ENCODE measurements around the gene ARID1B. TPM values are rescaled to one million over a fixed set of nuclear protein-coding genes. Genes with fewer than 3 reads are reported as not detected.

ARID1B gene
- total and polyA plus RNA-seq, 12 donors: 13.3 to 85.6 (median 50.9) TPM

GRCh38 chr6:157171801-157172200 is 394.6 kb downstream of the ARID1B start:
- H3K4me1 ChIP-seq (replicated peaks in 1 of 2): peaks cover 0 to 13% of the 10 kb centered on the region in 2 donors
- H3K36me3 ChIP-seq (replicated peaks in 1 of 2): no peaks in the 10 kb centered on the region
- no peaks in the 10 kb centered on the region for H3K9me3 ChIP-seq (replicated peaks in 1 of 3)
- DNase-seq: no peak
- peak overlapping the region in 2 of 5 donors; percentile 0 to 5 for H3K27ac ChIP-seq
- intact Hi-C loops (cut with DNase I): no loop called here
- TF ChIP-seq, protein P1, sequence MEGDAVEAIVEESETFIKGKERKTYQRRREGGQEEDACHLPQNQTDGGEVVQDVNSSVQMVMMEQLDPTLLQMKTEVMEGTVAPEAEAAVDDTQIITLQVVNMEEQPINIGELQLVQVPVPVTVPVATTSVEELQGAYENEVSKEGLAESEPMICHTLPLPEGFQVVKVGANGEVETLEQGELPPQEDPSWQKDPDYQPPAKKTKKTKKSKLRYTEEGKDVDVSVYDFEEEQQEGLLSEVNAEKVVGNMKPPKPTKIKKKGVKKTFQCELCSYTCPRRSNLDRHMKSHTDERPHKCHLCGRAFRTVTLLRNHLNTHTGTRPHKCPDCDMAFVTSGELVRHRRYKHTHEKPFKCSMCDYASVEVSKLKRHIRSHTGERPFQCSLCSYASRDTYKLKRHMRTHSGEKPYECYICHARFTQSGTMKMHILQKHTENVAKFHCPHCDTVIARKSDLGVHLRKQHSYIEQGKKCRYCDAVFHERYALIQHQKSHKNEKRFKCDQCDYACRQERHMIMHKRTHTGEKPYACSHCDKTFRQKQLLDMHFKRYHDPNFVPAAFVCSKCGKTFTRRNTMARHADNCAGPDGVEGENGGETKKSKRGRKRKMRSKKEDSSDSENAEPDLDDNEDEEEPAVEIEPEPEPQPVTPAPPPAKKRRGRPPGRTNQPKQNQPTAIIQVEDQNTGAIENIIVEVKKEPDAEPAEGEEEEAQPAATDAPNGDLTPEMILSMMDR (IDR thresholded peaks at IDR 0.05): no peak
- TF ChIP-seq POLR2A (IDR thresholded peaks at IDR 0.05): no peak
- no peaks in the 10 kb centered on the region for H3K27me3 ChIP-seq
- H3K4me3 ChIP-seq: no peak overlapping the region
- 91 to 97% (median 96%) methylated on average over 7 of the region's 7 CpGs for WGBS, 4 donors

- H3K9me3 ChIP-seq (replicated peaks in 1 of 3): no peaks in the 10 kb centered on the region
- intact Hi-C loops (cut with DNase I): no loop called here
- no peaks in the 10 kb centered on the region for H3K36me3 ChIP-seq (replicated peaks in 1 of 2)
- H3K4me1 ChIP-seq (replicated peaks in 1 of 2): peaks cover 0 to 13% of the 10 kb centered on the region in 2 donors
- no peak overlapping the region for H3K4me3 ChIP-seq
- peak overlapping the region in 2 of 5 donors; percentile 0 to 5 for H3K27ac ChIP-seq
- 47 to 60% (median 54%) methylated on average over 8 of the region's 8 CpGs for WGBS, 4 donors
- peak in 6 of 7 donors; percentile 45 to 68 (median 54) for DNase-seq
- TF ChIP-seq, protein P1 (IDR thresholded peaks at IDR 0.05): no peak
- TF ChIP-seq POLR2A (IDR thresholded peaks at IDR 0.05): no peak
- H3K27me3 ChIP-seq: no peaks in the 10 kb centered on the region
Observed at GRCh38 chr6:157172231-157172701, 395.1 kb downstream of the ARID1B start.

DNA sequence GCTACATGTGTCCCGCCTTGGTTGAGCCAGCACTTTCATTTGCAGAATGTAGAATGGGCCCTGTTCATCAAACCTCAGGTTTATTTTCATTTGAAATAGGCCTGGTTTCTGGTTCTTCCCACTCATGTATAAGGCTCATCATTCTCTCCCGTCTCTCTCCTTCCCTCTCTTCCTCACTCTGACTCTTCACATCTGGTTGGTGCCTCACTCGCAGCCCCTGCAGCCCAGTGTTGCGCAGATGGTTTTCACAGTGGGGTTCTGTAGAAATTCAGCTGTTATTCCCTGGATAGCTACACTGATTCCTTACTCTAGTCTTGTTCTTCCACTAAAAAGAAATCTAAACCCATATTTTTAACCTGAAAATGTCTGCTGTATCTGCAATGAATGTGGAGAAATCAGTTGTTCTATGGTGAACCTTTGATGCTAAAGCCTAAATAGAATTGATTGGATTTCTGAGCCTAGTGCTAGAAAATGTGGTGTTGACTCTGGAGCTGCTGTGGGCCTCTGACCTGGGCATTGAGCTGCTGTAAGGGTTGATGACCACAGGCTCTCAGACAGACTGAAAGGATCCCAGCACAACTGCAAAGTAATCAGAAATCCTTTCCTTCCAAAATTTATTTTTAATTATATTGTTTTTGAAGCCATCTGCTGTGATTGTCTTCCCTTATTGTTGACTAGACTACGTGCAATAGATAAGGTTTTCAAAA is 395.8 kb downstream of the ARID1B start:
- 86 to 94% (median 91%) methylated on average over 5 of the region's 5 CpGs for WGBS, 4 donors
- Histone ChIP-seq H3K27ac (no peak overlapping the region), H3K4me1 (replicated peaks in 1 of 2) (peaks cover 0 to 13% of the 10 kb centered on the region in 2 donors), H3K27me3 (no peaks in the 10 kb centered on the region), H3K36me3 (replicated peaks in 1 of 2) (no peaks in the 10 kb centered on the region), H3K9me3 (replicated peaks in 1 of 3) (no peaks in the 10 kb centered on the region), H3K4me3 (no peak overlapping the region)
- no peak for TF ChIP-seq POLR2A (IDR thresholded peaks at IDR 0.05)
- TF ChIP-seq, protein P1 (IDR thresholded peaks at IDR 0.05): no peak
- intact Hi-C loops (cut with DNase I): no loop called here
- no peak for DNase-seq

DNA sequence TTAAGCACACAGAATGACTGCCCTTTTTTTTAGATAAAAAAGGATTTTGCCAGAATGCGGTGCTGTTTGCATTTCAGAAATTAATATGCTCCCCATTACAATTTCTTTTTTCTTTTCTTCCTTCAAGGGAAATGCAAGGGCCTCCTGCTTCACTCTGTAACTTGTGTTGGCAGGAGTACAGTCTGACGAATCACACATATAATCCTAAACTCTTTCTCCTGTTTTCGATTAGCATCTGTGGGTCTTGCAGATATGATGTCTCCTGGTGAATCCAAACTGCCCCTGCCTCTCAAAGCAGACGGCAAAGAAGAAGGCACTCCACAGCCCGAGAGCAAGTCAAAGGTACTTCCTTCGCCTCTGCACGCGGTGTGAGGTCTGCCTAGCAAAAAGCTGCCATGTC is 396.6 kb downstream of the ARID1B start:
- Histone ChIP-seq H3K9me3 (replicated peaks in 1 of 3) (no peaks in the 10 kb centered on the region), H3K4me3 (no peak overlapping the region), H3K4me1 (replicated peaks in 1 of 2) (peaks cover 0 to 13% of the 10 kb centered on the region in 2 donors), H3K27me3 (no peaks in the 10 kb centered on the region), H3K36me3 (replicated peaks in 1 of 2) (no peaks in the 10 kb centered on the region), H3K27ac (no peak overlapping the region)
- TF ChIP-seq POLR2A (IDR thresholded peaks at IDR 0.05): no peak
- TF ChIP-seq, protein P1 (IDR thresholded peaks at IDR 0.05): no peak
- 91 to 97% (median 93%) methylated on average over 8 of the region's 8 CpGs for WGBS, 4 donors
- no peak for DNase-seq
- intact Hi-C loops (cut with DNase I): no loop called here

Measured in adrenal gland (tissue), 12 donors.